Measurements from ENCODE around the gene SH3GL1. TPM values are rescaled to one million over a fixed set of nuclear protein-coding genes. Genes with fewer than 3 reads are reported as not detected.

SH3GL1 gene
- total RNA-seq, 1 donor: 83.2 TPM

DNA sequence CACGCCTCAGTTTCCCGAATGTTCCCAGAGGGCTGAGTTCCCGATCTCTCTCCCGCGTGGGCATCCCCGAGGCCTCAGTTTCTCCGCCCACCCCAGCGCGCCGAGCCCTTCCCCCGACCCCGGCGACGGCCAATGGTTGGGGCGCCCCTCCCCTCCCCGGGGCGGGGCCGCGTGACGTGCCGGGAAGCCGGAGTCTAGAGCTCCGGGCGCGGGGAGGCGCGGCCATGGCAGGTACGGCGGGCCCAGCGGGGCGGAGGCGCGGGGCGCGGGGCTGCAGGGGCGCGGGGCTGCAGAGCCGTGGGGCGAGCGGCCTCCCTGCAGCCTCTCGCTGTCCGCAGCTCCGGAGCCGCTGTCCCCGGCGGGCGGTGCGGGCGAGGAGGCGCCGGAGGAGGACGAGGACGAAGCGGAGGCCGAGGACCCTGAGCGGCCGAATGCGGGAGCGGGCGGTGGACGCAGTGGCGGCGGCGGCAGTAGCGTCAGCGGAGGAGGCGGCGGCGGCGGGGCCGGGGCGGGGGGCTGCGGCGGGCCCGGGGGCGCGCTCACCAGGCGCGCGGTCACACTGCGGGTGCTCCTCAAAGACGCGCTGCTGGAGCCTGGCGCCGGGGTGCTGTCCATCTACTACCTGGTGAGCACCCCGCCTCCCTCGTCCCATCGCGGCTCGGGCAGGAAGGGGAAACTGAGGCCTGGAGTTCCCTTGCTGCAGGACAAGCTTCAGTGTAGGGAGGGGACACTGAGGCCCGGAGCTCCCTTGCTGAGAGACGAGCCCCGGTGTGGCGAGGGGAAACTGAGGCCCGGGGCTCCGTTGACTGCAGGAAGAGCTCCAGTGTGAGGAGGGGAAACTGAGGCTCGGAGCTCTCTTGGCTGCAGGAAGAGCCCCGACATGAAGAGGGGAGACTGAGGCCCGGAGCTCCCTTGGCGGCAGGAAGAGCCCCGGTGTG, 56.7 kb downstream of the SH3GL1 start, which contains the start of gene MPND:
TSS of gene MPND (plus strand) at position 193 of the 938 bp plus-strand sequence. CDS start at position 225, 32 bp downstream.
- Histone ChIP-seq H3K36me3 (ENCODE audit: insufficient read depth, low read length) (peaks cover 2% of the 10 kb centered on the region), H3K4me1 (ENCODE audit: insufficient read depth, low read length) (peaks cover 15% of the 10 kb centered on the region), H3K4me3 (ENCODE audit: insufficient read depth, low read length) (peak within 1 kb of the TSS; percentile 91), H4K20me1 (ENCODE audit: insufficient read depth, low read length) (no peaks in the 10 kb centered on the region), H3K27me3 (ENCODE audit: insufficient read depth, low read length) (no peaks in the 10 kb centered on the region), H3K79me2 (ENCODE audit: insufficient read depth, low read length) (no peaks in the 10 kb centered on the region), H3K27ac (ENCODE audit: low read depth, low read length) (peak within 1 kb of the TSS; percentile 70), H3K9me3 (ENCODE audit: low read depth, low read length) (no peaks in the 10 kb centered on the region), H2AFZ (ENCODE audit: low read length) (peak within 1 kb of the TSS; percentile 99), H3K4me2 (ENCODE audit: insufficient read depth, low read length) (peak within 1 kb of the TSS; percentile 100)
- peak; percentile 98 for DNase-seq (ENCODE audit: insufficient read length, low spot score, missing footprints)
- TF ChIP-seq, protein P1, sequence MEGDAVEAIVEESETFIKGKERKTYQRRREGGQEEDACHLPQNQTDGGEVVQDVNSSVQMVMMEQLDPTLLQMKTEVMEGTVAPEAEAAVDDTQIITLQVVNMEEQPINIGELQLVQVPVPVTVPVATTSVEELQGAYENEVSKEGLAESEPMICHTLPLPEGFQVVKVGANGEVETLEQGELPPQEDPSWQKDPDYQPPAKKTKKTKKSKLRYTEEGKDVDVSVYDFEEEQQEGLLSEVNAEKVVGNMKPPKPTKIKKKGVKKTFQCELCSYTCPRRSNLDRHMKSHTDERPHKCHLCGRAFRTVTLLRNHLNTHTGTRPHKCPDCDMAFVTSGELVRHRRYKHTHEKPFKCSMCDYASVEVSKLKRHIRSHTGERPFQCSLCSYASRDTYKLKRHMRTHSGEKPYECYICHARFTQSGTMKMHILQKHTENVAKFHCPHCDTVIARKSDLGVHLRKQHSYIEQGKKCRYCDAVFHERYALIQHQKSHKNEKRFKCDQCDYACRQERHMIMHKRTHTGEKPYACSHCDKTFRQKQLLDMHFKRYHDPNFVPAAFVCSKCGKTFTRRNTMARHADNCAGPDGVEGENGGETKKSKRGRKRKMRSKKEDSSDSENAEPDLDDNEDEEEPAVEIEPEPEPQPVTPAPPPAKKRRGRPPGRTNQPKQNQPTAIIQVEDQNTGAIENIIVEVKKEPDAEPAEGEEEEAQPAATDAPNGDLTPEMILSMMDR (IDR thresholded peaks at IDR 0.05; ENCODE audit: extremely low read depth, low read depth, low read length): no peak

DNA sequence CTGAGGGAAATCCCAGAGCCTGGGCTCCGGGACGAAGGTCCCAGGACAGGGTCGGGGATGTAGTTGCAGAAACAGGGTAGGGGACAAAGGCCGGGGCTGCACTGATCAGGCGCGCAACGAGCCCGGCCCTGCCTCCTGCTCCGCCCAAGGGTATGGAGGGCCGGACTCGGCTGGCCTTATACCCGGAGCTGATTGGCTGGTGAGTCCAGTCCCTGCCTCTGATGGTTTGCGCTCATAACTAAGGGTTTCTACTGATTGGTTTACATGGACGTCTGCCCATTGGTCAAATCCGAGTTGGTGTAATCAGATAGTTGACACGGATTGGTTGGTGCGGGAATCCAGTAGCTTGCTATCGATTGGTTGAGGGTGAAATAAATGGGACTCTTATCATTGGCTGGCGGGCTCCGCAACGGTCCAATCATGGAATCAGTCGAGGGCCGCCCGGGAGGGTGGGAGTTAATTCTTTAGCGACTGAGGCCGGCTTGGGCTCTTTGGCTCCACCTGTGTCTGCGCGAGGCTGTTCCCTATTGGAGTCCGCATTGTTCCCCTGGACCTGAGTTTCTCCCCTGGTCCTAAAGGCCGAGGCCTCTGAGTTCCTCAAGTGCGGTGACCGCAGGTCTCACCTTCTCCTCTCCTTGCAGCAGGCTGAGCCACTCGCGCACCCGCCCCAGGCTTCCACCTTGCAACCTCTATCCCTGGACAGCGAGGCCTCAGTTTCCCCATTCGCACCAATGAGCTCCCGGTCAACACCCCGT, 57.6 kb downstream of the SH3GL1 start:
- H3K79me2 ChIP-seq (ENCODE audit: insufficient read depth, low read length): no peaks in the 10 kb centered on the region
- H2AFZ ChIP-seq (ENCODE audit: low read length): peak overlapping the region; percentile 99
- peak; percentile 99 for DNase-seq (ENCODE audit: insufficient read length, low spot score, missing footprints)
- H3K27ac ChIP-seq (ENCODE audit: low read depth, low read length): peak overlapping the region; percentile 70
- H3K36me3 ChIP-seq (ENCODE audit: insufficient read depth, low read length): peaks cover 2% of the 10 kb centered on the region
- H3K9me3 ChIP-seq (ENCODE audit: low read depth, low read length): no peaks in the 10 kb centered on the region
- H3K27me3 ChIP-seq (ENCODE audit: insufficient read depth, low read length): no peaks in the 10 kb centered on the region
- peak overlapping the region; percentile 91 for H3K4me3 ChIP-seq (ENCODE audit: insufficient read depth, low read length)
- no peaks in the 10 kb centered on the region for H4K20me1 ChIP-seq (ENCODE audit: insufficient read depth, low read length)
- TF ChIP-seq, protein P1 (IDR thresholded peaks at IDR 0.05; ENCODE audit: extremely low read depth, low read depth, low read length): peak; percentile 28
- H3K4me2 ChIP-seq (ENCODE audit: insufficient read depth, low read length): peak overlapping the region; percentile 100
- H3K4me1 ChIP-seq (ENCODE audit: insufficient read depth, low read length): peaks cover 20% of the 10 kb centered on the region

DNA sequence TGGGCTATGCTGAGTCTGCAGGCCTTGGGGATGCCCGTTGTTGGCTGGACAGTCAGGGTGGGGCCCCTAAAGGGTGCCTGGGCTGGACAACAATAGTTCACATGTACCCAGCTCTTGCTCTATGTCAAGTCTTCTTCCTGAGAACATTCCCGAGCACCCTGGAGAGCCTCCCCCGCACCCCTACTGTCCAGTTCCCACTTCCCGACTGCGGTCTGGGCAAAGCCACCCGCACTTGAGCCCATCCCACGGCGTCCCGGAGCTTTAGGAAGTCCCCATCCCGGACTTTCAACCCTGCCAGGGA, 58.1 kb downstream of the SH3GL1 start:
- no peaks in the 10 kb centered on the region for H3K36me3 ChIP-seq (ENCODE audit: insufficient read depth, low read length)
- peak overlapping the region; percentile 91 for H3K4me3 ChIP-seq (ENCODE audit: insufficient read depth, low read length)
- DNase-seq (ENCODE audit: insufficient read length, low spot score, missing footprints): peak; percentile 47
- H3K27me3 ChIP-seq (ENCODE audit: insufficient read depth, low read length): no peaks in the 10 kb centered on the region
- no peaks in the 10 kb centered on the region for H4K20me1 ChIP-seq (ENCODE audit: insufficient read depth, low read length)
- TF ChIP-seq, protein P1 (IDR thresholded peaks at IDR 0.05; ENCODE audit: extremely low read depth, low read depth, low read length): no peak
- peak overlapping the region; percentile 68 for H3K27ac ChIP-seq (ENCODE audit: low read depth, low read length)
- no peaks in the 10 kb centered on the region for H3K79me2 ChIP-seq (ENCODE audit: insufficient read depth, low read length)
- H3K9me3 ChIP-seq (ENCODE audit: low read depth, low read length): no peaks in the 10 kb centered on the region
- peaks cover 21% of the 10 kb centered on the region for H3K4me1 ChIP-seq (ENCODE audit: insufficient read depth, low read length)
- peak overlapping the region; percentile 90 for H2AFZ ChIP-seq (ENCODE audit: low read length)
- peak overlapping the region; percentile 100 for H3K4me2 ChIP-seq (ENCODE audit: insufficient read depth, low read length)
